ENCODE results near the gene TACR1.
"Not testable (repeated sequence)": the region's sequence is repeated elsewhere in the genome, so short reads cannot be mapped to it uniquely, and the experiment has no call there.

TACR1 gene

GRCh38 chr2:75146606-75147332, 52.6 kb downstream of the TACR1 start:
- Mint-ChIP-seq H3K4me3 (no peak overlapping the region), H3K4me1 (peaks cover 2% of the 10 kb centered on the region)
- DNase-seq (ENCODE audit: low spot score in 2 of 2): no peak

GRCh38 chr2:75146221-75146605, 53.1 kb downstream of the TACR1 start:
- not testable (repeated sequence) for ATAC-seq (ENCODE audit: low read depth); H3K4me3 Mint-ChIP-seq; H3K36me3 Mint-ChIP-seq; H3K4me1 Mint-ChIP-seq; DNase-seq (ENCODE audit: low spot score in 2 of 2); H3K9me3 Mint-ChIP-seq; H3K27me3 Mint-ChIP-seq; H3K27ac Mint-ChIP-seq

More at GRCh38 chr2:75146606-75147332, 52.6 kb downstream of the TACR1 start:
- Mint-ChIP-seq H3K9me3 (no peaks in the 10 kb centered on the region), H3K27ac (no peak overlapping the region), H3K36me3 (peaks cover 1% of the 10 kb centered on the region), H3K27me3 (no peaks in the 10 kb centered on the region)
- no peak for ATAC-seq (ENCODE audit: low read depth)

DNA sequence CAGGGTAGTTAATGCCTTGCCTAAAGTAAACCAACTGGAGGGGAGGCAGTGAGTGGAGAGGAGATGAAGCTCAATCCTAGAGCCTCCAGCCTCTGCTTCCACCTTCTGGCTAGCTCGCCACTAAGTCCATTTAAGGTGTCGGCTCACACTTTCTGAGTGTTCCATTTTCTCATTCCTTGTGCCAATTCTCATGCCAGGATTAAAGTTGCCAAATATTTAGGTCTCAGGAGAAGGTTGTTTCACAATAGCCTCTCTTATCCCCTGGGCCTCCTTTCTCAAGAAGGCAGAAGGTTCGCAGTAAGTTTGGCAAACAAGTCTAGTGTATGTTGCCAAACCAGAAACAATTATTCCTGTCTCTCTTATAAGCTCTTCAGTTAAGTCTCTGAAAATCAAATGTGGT, 57.2 kb downstream of the TACR1 start:
- H3K4me1 Mint-ChIP-seq: no peaks in the 10 kb centered on the region
- no peak overlapping the region for H3K4me3 Mint-ChIP-seq
- H3K27ac Mint-ChIP-seq: no peak overlapping the region

GRCh38 chr2:75140288-75140687, 59.0 kb downstream of the TACR1 start:
- H3K4me1 Mint-ChIP-seq: no peaks in the 10 kb centered on the region
- no peak for DNase-seq (ENCODE audit: low spot score in 2 of 2)
- no peak for ATAC-seq (ENCODE audit: low read depth)
- H3K4me3 Mint-ChIP-seq: no peak overlapping the region
- H3K36me3 Mint-ChIP-seq: no peaks in the 10 kb centered on the region
- H3K27ac Mint-ChIP-seq: no peak overlapping the region
- no peaks in the 10 kb centered on the region for H3K27me3 Mint-ChIP-seq
- no peaks in the 10 kb centered on the region for H3K9me3 Mint-ChIP-seq

More for the DNA sequence above, 57.2 kb downstream of the TACR1 start:
- H3K27me3 Mint-ChIP-seq: no peaks in the 10 kb centered on the region
- no peak for DNase-seq (ENCODE audit: low spot score in 2 of 2)
- ATAC-seq (ENCODE audit: low read depth): no peak
- H3K9me3 Mint-ChIP-seq: no peaks in the 10 kb centered on the region
- no peaks in the 10 kb centered on the region for H3K36me3 Mint-ChIP-seq

GRCh38 chr2:75139171-75139570, 60.1 kb downstream of the TACR1 start:
- no peaks in the 10 kb centered on the region for H3K9me3 Mint-ChIP-seq
- H3K36me3 Mint-ChIP-seq: no peaks in the 10 kb centered on the region
- H3K4me1 Mint-ChIP-seq: no peaks in the 10 kb centered on the region
- DNase-seq (ENCODE audit: low spot score in 2 of 2): no peak
- H3K4me3 Mint-ChIP-seq: no peak overlapping the region
- no peaks in the 10 kb centered on the region for H3K27me3 Mint-ChIP-seq
- no peak for ATAC-seq (ENCODE audit: low read depth)
- H3K27ac Mint-ChIP-seq: no peak overlapping the region

- no peaks in the 10 kb centered on the region for H3K9me3 Mint-ChIP-seq
- no peaks in the 10 kb centered on the region for H3K36me3 Mint-ChIP-seq
- H3K4me3 Mint-ChIP-seq: no peak overlapping the region
Observed at GRCh38 chr2:75138528-75138927, 60.8 kb downstream of the TACR1 start.

DNA sequence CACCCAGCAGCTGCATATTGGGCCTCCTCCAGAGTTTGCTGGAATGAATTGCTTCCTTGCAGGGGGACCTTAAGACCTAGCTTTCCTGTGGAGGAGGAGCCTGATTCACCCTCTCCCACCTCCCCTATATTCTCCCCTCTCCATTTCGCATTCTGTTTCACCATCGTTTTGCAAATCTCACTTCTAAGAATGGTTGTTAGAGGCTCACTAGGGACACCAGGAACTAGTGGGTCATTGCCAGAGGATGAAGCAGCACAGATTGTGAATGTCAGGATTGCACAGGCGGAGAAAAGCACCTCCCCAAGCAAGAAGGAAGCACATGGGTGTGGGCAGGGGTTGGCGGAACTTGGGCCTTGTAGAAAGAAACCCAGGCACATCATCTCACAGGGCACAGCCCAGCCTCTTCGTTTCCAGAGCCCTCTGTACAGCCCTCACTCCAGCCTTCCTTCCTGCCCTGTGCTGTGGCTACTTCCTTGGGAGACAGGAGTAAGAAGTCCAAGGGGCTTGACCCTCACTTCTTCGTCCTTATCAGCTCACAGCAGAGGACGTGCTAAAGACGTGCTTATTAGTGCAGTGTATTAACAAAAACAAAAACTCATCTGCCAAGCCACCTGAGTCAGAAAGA, 63.4 kb downstream of the TACR1 start:
- Mint-ChIP-seq H3K4me3 (no peak overlapping the region), H3K9me3 (no peaks in the 10 kb centered on the region), H3K4me1 (no peaks in the 10 kb centered on the region), H3K27me3 (no peaks in the 10 kb centered on the region), H3K27ac (no peak overlapping the region), H3K36me3 (no peaks in the 10 kb centered on the region)
- ATAC-seq (ENCODE audit: low read depth) (no peak), DNase-seq (ENCODE audit: low spot score in 2 of 2) (no peak)

More at GRCh38 chr2:75138528-75138927, 60.8 kb downstream of the TACR1 start:
- Mint-ChIP-seq H3K4me1 (no peaks in the 10 kb centered on the region), H3K27me3 (no peaks in the 10 kb centered on the region), H3K27ac (no peak overlapping the region)
- ATAC-seq (ENCODE audit: low read depth): no peak
- no peak for DNase-seq (ENCODE audit: low spot score in 2 of 2)

GRCh38 chr2:75134860-75135259, 64.5 kb downstream of the TACR1 start:
- ATAC-seq (ENCODE audit: low read depth): no peak

GRCh38 chr2:75133621-75134570, 65.4 kb downstream of the TACR1 start:
- no peak for ATAC-seq (ENCODE audit: low read depth)
- no peak overlapping the region for H3K27ac Mint-ChIP-seq
- no peaks in the 10 kb centered on the region for H3K4me1 Mint-ChIP-seq
- H3K9me3 Mint-ChIP-seq: no peaks in the 10 kb centered on the region
- H3K36me3 Mint-ChIP-seq: no peaks in the 10 kb centered on the region
- DNase-seq (ENCODE audit: low spot score in 2 of 2): no peak
- H3K4me3 Mint-ChIP-seq: no peak overlapping the region
- no peaks in the 10 kb centered on the region for H3K27me3 Mint-ChIP-seq

More at GRCh38 chr2:75134860-75135259, 64.5 kb downstream of the TACR1 start:
- Mint-ChIP-seq H3K4me1 (no peaks in the 10 kb centered on the region), H3K9me3 (no peaks in the 10 kb centered on the region), H3K36me3 (no peaks in the 10 kb centered on the region), H3K4me3 (no peak overlapping the region), H3K27ac (no peak overlapping the region), H3K27me3 (no peaks in the 10 kb centered on the region)
- no peak for DNase-seq (ENCODE audit: low spot score in 2 of 2)

DNA sequence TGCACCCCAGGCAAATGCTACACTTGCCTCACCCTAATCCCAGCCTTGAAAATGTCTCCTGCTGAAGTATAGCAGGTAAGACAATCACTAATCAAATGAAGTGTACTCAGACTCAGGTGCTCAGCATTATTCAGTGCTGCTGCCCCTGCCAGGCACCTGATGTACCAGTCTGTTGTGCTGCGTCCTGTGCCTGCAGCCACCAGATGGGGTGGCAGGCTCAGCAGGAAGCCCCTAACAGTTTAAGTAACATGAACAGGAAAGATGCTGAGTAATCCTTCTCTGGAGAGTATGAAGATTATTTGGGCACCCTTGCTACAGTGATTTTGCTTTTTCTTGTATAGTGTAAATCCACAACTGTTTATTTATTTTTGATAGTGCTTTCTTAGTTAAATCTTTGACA, 69.1 kb downstream of the TACR1 start:
- H3K4me1 Mint-ChIP-seq: no peaks in the 10 kb centered on the region
- DNase-seq (ENCODE audit: low spot score in 2 of 2) (no peak), ATAC-seq (ENCODE audit: low read depth) (no peak)
- peaks cover 3% of the 10 kb centered on the region for H3K9me3 Mint-ChIP-seq
- peaks cover 3% of the 10 kb centered on the region for H3K36me3 Mint-ChIP-seq
- no peak overlapping the region for H3K27ac Mint-ChIP-seq
- no peaks in the 10 kb centered on the region for H3K27me3 Mint-ChIP-seq
- H3K4me3 Mint-ChIP-seq: no peak overlapping the region

DNA sequence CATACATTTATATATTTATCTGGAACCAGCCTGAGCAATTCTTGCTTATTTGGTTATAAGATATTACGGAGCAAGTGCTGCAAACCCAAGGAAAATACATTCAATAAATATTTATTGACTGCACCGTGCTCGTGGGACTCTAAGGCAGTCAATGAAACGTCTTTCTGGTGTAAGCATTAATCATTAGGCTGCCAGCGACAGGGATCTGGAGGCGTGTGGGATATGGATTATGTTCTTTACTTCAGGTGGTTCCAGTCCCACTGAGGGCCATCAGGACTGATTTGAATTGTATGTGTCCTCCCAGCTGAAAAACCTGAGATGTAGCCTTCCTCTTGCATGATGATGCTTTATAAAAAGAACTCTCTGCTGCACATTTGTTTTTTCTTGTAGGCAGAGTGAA, 75.4 kb downstream of the TACR1 start:
- no peaks in the 10 kb centered on the region for H3K4me1 Mint-ChIP-seq
- no peaks in the 10 kb centered on the region for H3K27me3 Mint-ChIP-seq
- ATAC-seq (ENCODE audit: low read depth) (no peak), DNase-seq (ENCODE audit: low spot score in 2 of 2) (no peak)
- peaks cover 3% of the 10 kb centered on the region for H3K36me3 Mint-ChIP-seq
- no peak overlapping the region for H3K4me3 Mint-ChIP-seq
- H3K27ac Mint-ChIP-seq: no peak overlapping the region
- peaks cover 3% of the 10 kb centered on the region for H3K9me3 Mint-ChIP-seq

GRCh38 chr2:75113231-75113869, 86.0 kb downstream of the TACR1 start:
- no peak overlapping the region for H3K4me3 Mint-ChIP-seq

DNA sequence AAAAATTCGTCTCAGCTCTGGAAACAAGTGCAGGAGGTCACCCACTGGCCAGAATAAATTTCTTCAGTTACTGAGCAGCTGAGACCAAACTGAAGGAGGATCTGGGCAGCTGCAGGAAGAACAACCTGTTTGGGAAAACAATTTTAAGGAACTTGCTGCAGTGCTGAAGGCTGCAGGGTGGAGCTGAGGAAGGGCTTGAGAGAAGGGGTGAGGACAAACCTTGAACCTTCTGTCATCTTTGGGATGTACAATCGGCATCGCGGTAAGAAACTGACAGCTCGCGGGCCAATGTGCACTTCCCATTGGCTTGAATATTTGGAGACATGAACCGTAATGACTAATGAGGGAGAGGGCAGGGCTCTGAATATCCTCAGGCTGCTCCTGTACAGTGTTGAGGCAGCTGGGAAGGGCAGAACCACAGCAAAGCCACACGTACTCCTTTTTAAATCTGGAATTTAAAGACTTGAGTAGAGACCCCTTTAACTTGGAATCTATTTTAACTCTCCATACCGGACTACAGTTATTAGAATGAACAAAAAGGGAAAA, 90.3 kb downstream of the TACR1 start:
- ATAC-seq (ENCODE audit: low read depth) (no peak), DNase-seq (ENCODE audit: low spot score in 2 of 2) (no peak)
- Mint-ChIP-seq H3K36me3 (peaks cover 2% of the 10 kb centered on the region), H3K9me3 (no peaks in the 10 kb centered on the region), H3K4me3 (no peak overlapping the region), H3K27me3 (no peaks in the 10 kb centered on the region), H3K4me1 (no peaks in the 10 kb centered on the region), H3K27ac (no peak overlapping the region)

More at GRCh38 chr2:75113231-75113869, 86.0 kb downstream of the TACR1 start:
- DNase-seq (ENCODE audit: low spot score in 2 of 2) (no peak), ATAC-seq (ENCODE audit: low read depth) (no peak)
- H3K9me3 Mint-ChIP-seq: no peaks in the 10 kb centered on the region
- no peak overlapping the region for H3K27ac Mint-ChIP-seq
- no peaks in the 10 kb centered on the region for H3K27me3 Mint-ChIP-seq
- peaks cover 2% of the 10 kb centered on the region for H3K36me3 Mint-ChIP-seq
- H3K4me1 Mint-ChIP-seq: no peaks in the 10 kb centered on the region
